ENCODE measurements around the gene PLVAP. TPM values are rescaled to one million over a fixed set of nuclear protein-coding genes. Genes with fewer than 3 reads are reported as not detected.

The PLVAP gene
- total RNA-seq, 1 experiment from 2014 or later = not detected

GRCh38 chr19:17312189-17313113 lies 64.7 kb downstream of the PLVAP start:
- Mint-ChIP-seq H3K27me3 (ENCODE audit: low read depth) (no peaks in the 10 kb centered on the region), H3K27ac (no peak overlapping the region), H3K4me3 (no peak overlapping the region), H3K36me3 (peaks cover 27% of the 10 kb centered on the region), H3K9me3 (no peaks in the 10 kb centered on the region), H3K4me1 (peaks cover 20% of the 10 kb centered on the region)
- no peak for TF ChIP-seq MXD4 (CRISPR knock-in tag; IDR thresholded peaks at IDR 0.05; ENCODE audit: borderline replicate concordance)
- TF ChIP-seq CREB1 (CRISPR knock-in tag; IDR thresholded peaks at IDR 0.05) = no peak
- no peak for TF ChIP-seq FOXK1 (CRISPR knock-in tag; IDR thresholded peaks at IDR 0.05)
- TF ChIP-seq E2F5 (CRISPR knock-in tag; IDR thresholded peaks at IDR 0.05) = no peak
- TF ChIP-seq CREM (CRISPR knock-in tag; IDR thresholded peaks at IDR 0.05) = no peak
- TF ChIP-seq ATF1 (CRISPR knock-in tag; IDR thresholded peaks at IDR 0.05) = no peak
- no peak for TF ChIP-seq ZSCAN18 (CRISPR knock-in tag; IDR thresholded peaks at IDR 0.05)
- no peak for TF ChIP-seq ELF4 (CRISPR knock-in tag; IDR thresholded peaks at IDR 0.05; ENCODE audit: low read depth)
- TF ChIP-seq ZNF232 (CRISPR knock-in tag; IDR thresholded peaks at IDR 0.05) = no peak
- TF ChIP-seq ERG (CRISPR knock-in tag; IDR thresholded peaks at IDR 0.05) = no peak
- no peak for TF ChIP-seq TP53 (CRISPR knock-in tag; IDR thresholded peaks at IDR 0.05)
- TF ChIP-seq ZBTB21 (CRISPR knock-in tag; IDR thresholded peaks at IDR 0.05; ENCODE audit: borderline replicate concordance) = no peak
- TF ChIP-seq ATF3 (CRISPR knock-in tag; conservative IDR thresholded peaks at IDR 0.05) = no peak
- TF ChIP-seq NR2C2 (CRISPR knock-in tag; IDR thresholded peaks at IDR 0.05) = no peak
- TF ChIP-seq TEAD4 (CRISPR knock-in tag; IDR thresholded peaks at IDR 0.05) = no peak
- no peak for TF ChIP-seq NR3C1 (CRISPR knock-in tag; conservative IDR thresholded peaks at IDR 0.05; ENCODE audit: low read depth)
- no peak for TF ChIP-seq EMX1 (CRISPR knock-in tag; IDR thresholded peaks at IDR 0.05)
- TF ChIP-seq NFYB (CRISPR knock-in tag; conservative IDR thresholded peaks at IDR 0.05; ENCODE audit: low read depth) = no peak
- TF ChIP-seq STAT6 (CRISPR knock-in tag; conservative IDR thresholded peaks at IDR 0.05; ENCODE audit: low read depth) = no peak
- no peak for TF ChIP-seq CTCF (IDR thresholded peaks at IDR 0.05)
- ChIA-PET POLR2A (interaction anchor here (0.7 kb wide), 1 partner anchor 18 kb away, joined by 3 read pairs; no protein-coding TSS in a partner anchor), CTCF (interaction anchor here (0.6 to 1.2 kb wide), 3 partner anchors 15 to 131 kb away, joined by 3 to 4 read pairs (median 4); no protein-coding TSS in a partner anchor)
- no peak for ATAC-seq
- DNase-seq (ENCODE audit: low spot score) = no peak
